ENCODE results near the gene DCUN1D3.
"Not testable (repeated sequence)": the region's sequence is repeated elsewhere in the genome, so short reads cannot be mapped to it uniquely, and the experiment has no call there.

Gene DCUN1D3

DNA sequence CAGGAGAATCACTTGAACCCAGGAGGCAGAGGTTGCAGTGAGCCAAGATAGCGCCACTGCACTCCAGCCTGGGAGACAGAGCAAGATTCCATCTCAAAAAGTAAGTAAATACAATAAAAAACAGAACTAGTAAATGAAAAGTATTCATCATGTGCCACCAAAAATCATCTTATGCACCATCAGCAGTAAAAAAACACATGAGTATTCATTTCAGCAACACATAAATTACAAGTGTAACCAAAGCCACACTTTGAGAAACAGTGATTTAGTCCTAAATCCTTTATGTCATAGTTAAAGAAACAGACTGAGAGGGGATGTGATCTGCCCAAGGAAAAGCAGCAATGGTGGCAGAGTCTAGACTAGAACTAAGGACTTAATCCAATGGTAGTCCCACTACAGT is 13.0 kb downstream of the DCUN1D3 start:
- DNase-seq (ENCODE audit: low spot score) = no peak

DNA sequence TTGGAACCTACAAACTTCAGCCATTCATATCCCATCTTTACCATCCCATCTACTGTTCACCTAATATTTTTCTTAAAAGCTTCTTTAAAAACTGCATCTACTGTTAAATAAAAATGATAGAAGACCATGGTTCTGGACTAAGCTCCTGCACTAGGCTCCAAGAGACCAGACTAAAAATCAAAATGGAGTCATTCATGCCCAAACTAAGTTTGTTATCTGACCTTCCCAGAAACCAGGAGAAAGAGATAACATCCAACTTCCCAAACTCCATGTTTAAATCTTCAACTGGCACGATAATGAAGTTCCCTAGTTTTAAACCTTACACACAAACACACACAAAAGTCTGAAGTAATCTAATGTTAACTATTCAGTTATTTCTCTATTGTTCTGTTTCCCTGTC is 13.8 kb downstream of the DCUN1D3 start:
- DNase-seq (ENCODE audit: low spot score) = no peak

DNA sequence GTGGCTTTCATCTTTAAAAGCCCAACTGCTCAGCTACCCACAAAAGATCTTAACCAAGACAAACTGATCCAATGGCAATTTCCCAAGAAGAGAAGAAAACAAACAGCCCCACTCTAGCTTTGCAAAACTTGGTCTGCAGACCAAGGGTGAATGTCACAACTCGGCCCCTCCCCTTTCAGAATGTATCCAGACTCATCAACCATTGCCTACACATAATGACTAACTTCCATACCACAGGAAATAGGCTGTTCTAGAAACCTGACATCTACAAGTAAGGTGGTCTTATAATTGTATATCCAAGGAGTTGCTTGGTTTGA is 16.0 kb downstream of the DCUN1D3 start:
- no peak for DNase-seq (ENCODE audit: low spot score)

GRCh38 chr16:20883554-20884239 is 16.5 kb downstream of the DCUN1D3 start:
- no peak for DNase-seq (ENCODE audit: low spot score)

DNA sequence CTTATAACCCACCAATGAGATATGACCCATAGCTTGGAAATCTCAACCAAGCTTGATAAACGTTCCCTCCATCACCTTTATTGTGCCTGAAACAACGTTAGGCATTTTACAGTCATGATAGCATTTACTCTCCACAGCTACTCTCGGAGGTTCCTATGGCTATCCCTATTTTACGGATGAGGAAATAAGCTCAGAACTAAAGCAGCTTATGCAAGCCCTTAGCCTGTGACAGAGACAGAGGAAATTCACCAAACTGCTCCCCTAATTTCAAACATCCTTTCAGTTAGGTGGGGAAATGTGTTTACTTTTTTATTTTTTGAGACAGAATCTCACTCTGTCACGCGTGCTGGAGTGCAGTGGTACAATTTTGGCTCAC is 18.7 kb downstream of the DCUN1D3 start:
- DNase-seq (ENCODE audit: low spot score) = no peak

- no peak for DNase-seq (ENCODE audit: low spot score)
Measured at GRCh38 chr16:20880867-20881502, 19.2 kb downstream of the DCUN1D3 start.

- no peak for DNase-seq (ENCODE audit: low spot score)
Measured at GRCh38 chr16:20879175-20880040, 20.8 kb downstream of the DCUN1D3 start.

- DNase-seq (ENCODE audit: low spot score) = no peak
Measured at GRCh38 chr16:20878682-20879147, 21.4 kb downstream of the DCUN1D3 start.

DNA sequence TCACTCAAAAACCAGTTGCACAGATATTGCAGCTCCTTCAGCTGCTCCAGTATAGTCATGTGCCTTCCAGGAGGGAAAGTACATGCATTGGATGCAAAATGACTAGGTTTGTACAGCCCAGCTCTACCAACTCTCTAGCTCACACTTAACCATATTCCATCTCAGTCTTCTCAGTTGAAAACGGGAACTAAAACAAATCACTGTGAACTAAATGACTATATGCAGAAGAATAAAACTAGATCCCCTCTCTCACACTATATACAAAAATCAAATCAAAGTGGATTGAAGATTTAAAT is 24.9 kb downstream of the DCUN1D3 start:
- no peak for DNase-seq (ENCODE audit: low spot score)

- DNase-seq (ENCODE audit: low spot score) = no peak
Measured at GRCh38 chr16:20874088-20874581, 26.0 kb downstream of the DCUN1D3 start.

GRCh38 chr16:20873331-20873730 is 26.8 kb downstream of the DCUN1D3 start:
- DNase-seq (ENCODE audit: low spot score) = no peak

DNA sequence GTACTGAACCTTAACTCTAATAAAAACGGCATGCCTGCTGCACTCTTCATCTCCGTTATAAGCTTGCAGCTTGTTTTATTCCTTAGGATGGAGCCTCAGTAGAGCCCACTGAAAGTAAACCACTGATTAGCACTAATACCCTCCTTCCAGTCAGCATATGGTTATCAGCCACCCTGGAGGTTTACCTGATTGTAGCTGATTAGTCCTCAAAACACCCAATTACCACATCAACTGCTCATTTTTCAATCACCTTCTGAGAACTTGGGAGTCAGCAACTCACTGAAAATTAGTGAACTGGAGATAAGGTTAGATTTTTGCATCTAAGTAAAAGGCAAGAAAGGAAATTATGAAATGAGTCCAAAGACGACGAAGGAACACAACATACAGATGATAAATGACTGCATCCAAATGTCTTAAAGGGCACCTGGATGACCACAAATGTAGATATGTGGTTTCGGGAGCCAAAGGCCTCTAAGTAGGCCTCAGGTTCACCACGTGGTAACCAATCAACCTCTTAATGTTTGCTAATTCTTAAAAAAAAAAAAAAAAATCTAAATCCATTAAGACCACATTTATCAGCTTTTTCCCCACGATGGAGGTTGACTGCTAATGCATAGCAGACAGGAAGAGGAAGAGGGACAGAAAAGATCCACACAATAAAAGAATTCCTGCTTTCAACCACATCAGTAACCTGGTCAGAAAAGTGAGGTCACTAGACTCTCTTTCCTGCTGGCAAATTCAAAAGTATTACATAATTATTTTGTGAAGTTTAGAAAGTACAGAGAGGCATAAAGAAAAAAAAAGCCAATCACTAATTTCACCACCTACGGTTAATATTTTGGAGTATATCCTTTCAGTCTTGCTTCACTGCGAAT is 28.0 kb downstream of the DCUN1D3 start:
- DNase-seq (ENCODE audit: low spot score) = no peak

DNA sequence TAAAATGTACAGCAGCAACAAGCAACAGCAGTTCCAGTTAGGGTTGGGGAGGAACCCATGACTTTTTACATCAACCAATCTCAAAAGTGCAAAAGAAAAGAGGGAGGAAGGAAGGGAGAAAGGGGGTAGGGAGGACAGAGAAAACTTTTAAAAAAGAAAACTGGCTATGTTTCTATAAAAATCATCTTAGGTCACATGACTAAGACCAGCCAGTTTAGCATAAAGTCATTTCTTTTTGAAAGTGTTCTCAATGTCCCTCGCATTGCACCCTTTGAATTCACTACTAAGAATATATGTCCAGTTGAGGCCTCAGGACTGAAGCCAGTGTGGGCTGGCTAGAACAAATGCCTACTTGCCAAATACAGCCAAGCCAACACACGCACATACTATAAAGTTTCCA is 28.9 kb downstream of the DCUN1D3 start:
- DNase-seq (ENCODE audit: low spot score) = no peak

DNA sequence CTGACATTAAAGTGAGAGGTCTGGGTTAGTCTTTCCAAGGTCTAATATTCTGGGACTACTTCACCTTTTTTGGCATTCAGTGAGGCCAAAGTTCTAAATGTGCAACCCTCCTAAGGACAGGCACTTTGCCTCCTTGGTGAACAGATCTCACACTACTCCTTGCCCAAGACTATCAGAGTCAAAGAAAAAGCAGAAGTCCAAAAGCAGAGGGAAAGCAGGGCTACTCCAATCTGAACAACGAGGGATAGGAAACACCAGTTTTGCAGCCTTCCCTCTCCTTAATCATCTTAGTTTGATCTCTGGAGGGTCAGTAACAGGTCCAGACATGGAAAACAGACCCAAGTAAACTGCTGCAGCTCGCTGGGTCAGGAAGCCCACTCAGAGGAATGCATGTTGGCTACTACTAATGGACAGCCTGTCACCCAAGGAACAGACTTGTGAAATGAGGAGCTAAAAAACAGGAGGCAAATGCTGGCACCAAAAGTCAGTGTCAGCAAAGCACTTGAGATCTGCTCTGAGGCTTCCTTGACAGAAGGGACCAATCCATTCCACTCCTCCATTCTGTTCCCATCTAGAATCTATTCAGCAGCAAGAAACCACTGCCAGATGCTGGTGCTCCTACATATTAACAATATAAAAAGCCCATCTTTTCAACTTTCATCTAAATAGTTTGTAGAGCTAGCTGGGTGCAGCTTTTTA is 29.9 kb downstream of the DCUN1D3 start:
- no peak for DNase-seq (ENCODE audit: low spot score)

- no peak for DNase-seq (ENCODE audit: low spot score)
Measured at GRCh38 chr16:20868890-20869289, 31.3 kb downstream of the DCUN1D3 start.

GRCh38 chr16:20867585-20867984 is 32.6 kb downstream of the DCUN1D3 start:
- DNase-seq (ENCODE audit: low spot score) = peak; percentile 39

- DNase-seq (ENCODE audit: low spot score) = peak; percentile 31
Measured at GRCh38 chr16:20866801-20867200, 33.4 kb downstream of the DCUN1D3 start.

DNA sequence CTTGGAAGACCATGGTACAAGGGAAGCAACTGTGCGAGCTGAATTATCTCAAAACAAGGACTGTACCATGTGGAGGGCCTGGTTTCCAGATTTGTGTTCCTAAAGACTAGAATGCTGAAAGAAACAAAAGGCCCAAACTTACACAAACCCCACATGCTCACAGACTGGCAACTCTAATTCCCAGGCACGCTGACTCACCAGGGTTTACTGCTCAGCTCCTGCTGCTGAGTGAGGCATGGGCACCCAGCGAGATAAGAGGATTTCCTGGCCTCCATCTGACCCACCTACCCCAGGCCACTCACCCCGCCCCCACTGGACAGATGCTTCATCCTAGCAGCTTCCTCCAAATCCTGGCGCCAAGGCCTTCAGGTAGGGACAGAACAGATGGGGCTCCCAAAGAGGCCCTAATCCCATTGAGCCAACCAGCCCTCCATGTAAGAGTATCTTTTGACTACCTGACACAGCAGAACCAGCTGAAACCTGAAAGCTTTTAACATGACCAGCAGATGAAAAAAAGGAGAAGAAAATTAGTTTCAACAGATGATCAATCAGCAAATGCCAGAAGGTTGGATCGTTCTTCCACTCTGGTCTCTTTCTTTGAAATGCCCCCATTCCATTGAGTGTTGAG is 33.9 kb downstream of the DCUN1D3 start:
- peak; percentile 90 for DNase-seq (ENCODE audit: low spot score)

- DNase-seq (ENCODE audit: low spot score) = no peak
Measured at GRCh38 chr16:20865420-20866131, 34.6 kb downstream of the DCUN1D3 start.

- DNase-seq (ENCODE audit: low spot score) = not testable (repeated sequence)
Measured at GRCh38 chr16:20864376-20864775, 35.8 kb downstream of the DCUN1D3 start.
